MM.1S (cell line): ENCODE data around the gene ENC1.

Experiments used
- CTCF ChIP-seq: fragments of 300-600 bp; sonication (generic); IDR thresholded peaks from 2 replicates; pipeline ENCODE4 v1.5.1; 2016; ENCODE audit warnings: antibody characterized with exemption, low read length, mixed read lengths
- EZH2phosphoT487 ChIP-seq: fragments of 300-600 bp; sonication (generic); IDR thresholded peaks from 2 replicates; pipeline ENCODE4 v1.6.1; 2018; ENCODE audit warnings: antibody characterized with exemption, low read length

GRCh38 chr5:74660140-74660539, 19.6 kb upstream of the ENC1 start:
- TF ChIP-seq CTCF (no peak), EZH2phosphoT487 (no peak)
